PC-3 (cell line): ENCODE measurements around the gene CNPY3.

ENCODE experiments used
- CTCF ChIP-seq: fragments of 300-600 bp; sonication (generic); conservative IDR thresholded peaks from 2 replicates; pipeline ENCODE4 v1.5.1; 2017; ENCODE audit warnings: antibody characterized with exemption, low read depth, mild to moderate bottlenecking, low read length
- EZH2 ChIP-seq: fragments of 300-600 bp; sonication (generic); IDR thresholded peaks from one replicate; pipeline ENCODE4 v1.6.1; 2017; ENCODE audit warnings: antibody characterized with exemption, mild to moderate bottlenecking, low read length; ENCODE audit not compliant: unreplicated experiment
- EZH2phosphoT487 ChIP-seq: fragments of 300-600 bp; sonication (generic); IDR thresholded peaks from 2 replicates; pipeline ENCODE4 v1.6.1; 2018; ENCODE audit warnings: mild to moderate bottlenecking, antibody characterized with exemption, low read length, borderline replicate concordance

- TF ChIP-seq EZH2 (no peak), CTCF (no peak), EZH2phosphoT487 (no peak)
Measured at GRCh38 chr6:42981836-42982235, 52.6 kb downstream of the CNPY3 start.
